ENCODE measurements around the gene TUBD1.
"Not testable (repeated sequence)": the region's sequence is repeated elsewhere in the genome, so short reads cannot be mapped to it uniquely, and the experiment has no call there.

TUBD1 gene

DNA sequence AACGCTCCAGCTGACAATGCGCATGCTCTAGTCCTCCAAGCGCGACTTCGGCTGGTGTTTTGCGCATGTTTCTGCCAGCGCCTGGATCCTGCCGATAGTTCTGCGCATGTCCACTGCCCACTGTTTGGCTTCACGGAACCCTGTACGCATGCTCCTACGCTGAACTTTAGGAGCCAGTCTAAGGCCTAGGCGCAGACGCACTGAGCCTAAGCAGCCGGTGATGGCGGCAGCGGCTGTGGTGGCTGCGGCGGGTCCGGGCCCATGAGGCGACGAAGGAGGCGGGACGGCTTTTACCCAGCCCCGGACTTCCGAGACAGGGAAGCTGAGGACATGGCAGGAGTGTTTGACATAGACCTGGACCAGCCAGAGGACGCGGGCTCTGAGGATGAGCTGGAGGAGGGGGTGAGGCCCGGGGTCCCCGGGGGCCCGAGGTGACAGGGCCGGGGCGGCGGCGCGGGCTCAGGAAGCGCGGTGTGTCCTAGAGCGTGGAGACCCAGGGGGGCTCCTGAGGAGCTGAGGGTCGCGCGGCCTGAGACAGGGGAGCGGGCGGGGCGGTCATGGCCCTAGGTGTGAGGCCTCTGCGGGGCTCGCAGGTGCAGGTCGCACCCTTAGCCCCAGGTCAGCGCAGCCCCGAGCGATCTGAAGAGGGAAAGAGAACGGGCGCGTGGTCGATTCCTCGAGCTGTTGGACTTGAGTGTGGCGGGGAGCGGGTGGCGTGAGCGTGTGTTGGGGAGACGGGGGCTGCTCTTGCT, at the start of gene TUBD1, which contains the start of gene RPS6KB1:
TSS of gene TUBD1 (minus strand) at position 20 of the 752 bp plus-strand sequence. CDS start 1,941 bp downstream, outside the sequence.
TSS of gene RPS6KB1 (plus strand) at position 198 of the 752 bp plus-strand sequence. CDS start at position 262, 64 bp downstream.
- DNase-seq, result peak; percentile 98

DNA sequence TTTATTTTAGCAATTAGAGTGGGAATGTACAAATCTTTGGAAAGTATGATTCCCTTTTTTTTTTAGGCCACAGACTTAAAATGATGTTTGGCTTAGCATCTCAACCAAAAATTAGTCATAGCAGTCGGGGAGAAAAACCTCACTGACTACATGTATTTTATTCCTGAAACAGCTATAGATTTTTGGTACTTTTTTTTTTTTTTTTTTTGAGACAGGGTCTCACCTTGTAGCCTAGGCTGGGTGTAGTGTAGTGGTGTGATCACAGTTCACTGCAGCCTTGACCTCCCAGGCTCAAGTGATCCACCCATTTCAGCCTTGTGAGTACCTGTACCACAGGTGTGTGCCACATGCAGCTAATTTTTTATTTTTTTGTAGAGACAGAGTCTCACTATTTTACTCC, 48.4 kb upstream of the TUBD1 start:
- DNase-seq, result no peak

DNA sequence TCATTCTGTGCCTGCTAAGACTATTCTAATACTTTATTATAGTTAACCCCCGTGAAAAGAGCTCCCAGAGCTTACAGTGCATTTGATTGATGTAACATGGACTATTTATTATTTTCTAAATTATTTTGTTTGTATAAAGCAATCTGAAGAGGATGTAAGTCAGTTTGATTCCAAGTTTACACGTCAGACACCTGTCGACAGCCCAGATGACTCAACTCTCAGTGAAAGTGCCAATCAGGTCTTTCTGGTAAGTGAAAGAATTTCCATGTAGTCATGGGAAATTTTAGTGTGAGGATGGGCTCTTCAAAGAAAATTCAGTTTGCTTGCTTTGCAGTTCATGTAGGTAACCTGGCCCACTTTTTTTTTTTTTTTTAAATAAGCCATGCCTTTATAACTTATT, 48.0 kb upstream of the TUBD1 start:
- DNase-seq, result not testable (repeated sequence)

- DNase-seq, result not testable (repeated sequence)
Observed at GRCh38 chr17:59933317-59933716, 40.6 kb upstream of the TUBD1 start.

DNA sequence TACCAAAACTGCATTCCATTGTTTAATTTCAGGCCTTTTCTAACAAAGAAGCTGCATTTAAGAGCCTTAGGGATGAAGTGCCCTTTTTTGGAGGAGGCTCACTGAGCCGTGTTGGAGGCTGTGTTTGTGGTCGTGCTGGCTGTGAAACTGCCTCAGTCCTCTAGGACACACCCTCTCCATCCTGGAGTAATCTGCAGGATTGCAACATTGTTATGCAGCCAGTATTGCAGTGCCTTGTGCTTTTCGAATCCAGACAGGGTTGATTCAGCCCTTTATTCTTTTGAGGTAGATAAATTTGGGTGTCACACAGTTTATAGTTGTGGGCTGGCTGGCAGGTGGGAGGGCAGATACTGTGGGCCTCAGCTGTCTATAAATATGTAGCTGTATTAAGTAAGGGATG, 38.0 kb upstream of the TUBD1 start:
- not testable (repeated sequence) for DNase-seq

DNA sequence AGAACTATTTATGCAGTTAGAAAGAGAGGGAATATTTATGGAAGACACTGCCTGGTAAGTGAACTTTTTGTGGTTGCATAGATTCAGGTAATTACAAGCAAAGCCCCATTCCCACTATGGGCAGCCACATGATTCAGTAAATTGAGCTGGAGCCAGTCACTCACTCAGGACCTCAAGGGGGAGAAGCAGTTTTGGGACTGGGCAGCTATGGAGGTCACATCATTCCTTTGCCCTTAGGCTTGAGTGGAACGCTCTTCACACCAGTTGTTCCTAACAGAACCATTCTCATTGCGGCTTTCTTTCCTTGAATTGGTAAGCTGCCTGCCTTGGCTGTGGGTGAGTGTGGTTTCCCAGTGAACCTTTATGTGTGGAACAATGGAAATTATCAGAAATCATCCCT, 37.4 kb upstream of the TUBD1 start:
- DNase-seq, result not testable (repeated sequence)

DNA sequence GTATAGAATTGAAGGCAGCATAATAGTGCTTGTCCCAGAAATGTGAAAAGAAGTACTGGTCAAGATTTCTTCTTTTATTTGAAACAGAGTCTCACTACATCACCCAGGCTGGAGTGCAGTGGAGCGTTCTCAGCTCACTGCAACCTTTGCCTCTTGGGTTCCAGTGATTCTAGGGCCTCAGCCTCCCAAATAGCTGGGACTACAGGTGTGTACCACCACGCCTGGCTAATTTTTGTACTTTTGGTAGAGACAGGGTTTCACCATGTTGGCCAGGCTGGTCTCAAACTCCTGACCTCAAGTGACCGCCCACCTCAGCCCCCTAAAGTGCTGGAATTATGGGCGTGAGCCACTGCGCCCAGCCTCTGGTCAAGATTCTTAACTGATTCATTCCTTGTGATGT, 27.9 kb upstream of the TUBD1 start:
- DNase-seq, result not testable (repeated sequence)

DNA sequence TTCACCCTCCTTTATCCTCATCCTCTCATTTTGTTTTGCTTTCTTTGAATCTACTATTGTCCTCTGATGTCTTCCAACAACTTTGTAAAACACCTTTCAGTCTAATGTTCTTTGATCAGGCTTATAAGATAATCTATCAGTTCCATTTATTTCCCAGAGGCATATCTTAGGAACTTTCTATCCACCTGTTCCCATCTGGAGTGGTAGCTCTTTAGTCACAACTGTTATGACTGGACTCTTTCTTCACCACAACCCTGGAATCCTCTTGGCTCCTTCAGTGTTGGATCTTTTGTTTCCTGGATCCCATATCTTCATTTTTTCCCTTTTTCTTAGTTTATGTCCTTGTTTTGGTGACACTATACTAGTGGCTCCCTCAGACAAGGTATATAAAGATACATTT, 23.7 kb upstream of the TUBD1 start:
- no peak for DNase-seq

DNA sequence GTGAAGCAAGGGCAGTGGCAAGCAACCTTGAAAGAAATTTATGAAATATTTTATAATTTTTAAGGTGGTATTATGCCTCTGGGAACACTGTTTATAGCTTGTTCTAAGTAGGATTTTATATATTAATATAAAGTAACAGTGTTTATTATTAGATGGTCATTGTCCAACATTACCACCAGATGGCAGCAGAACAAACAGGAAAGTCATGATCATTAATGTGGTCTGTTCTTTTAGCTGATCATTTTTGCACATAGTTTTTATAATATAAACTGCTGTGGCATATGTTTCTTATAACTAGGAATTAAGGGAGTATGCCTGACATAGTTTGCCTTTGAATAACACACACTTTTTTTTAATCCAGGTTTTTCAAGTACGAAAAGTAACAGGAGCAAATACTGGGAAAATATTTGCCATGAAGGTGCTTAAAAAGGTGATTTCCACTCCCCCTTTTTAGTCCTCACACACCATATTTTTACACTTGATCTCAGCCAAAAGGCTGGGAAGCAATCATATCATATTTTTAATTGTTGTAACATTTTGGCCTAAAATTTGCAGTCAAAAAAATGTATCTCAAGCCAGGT, 21.6 kb upstream of the TUBD1 start:
- peak; percentile 46 for DNase-seq

DNA sequence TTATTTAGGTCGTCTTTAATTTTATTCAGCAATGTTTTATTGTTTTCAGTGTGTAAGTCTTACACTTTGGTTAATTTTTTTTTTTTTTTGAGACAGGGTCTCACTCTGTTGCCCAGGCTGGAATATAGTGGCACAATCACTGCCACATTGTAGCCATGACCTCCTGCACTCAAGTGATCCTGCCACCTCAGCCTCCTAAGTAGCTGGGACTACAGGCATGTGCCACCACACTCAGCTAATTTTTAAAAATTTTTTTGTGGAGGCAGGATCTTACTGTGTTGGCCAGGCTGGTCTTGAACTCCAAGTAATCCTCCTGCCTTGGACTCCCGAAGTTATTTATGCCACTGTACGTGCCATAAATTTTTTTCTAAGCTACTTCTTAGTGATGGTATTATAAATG, 14.7 kb upstream of the TUBD1 start:
- no peak for DNase-seq

GRCh38 chr17:59903455-59903854, 10.7 kb upstream of the TUBD1 start:
- DNase-seq, result no peak

GRCh38 chr17:59901604-59902003, 8.9 kb upstream of the TUBD1 start:
- no peak for DNase-seq

- no peak for DNase-seq
Observed at GRCh38 chr17:59899099-59899498, 6.4 kb upstream of the TUBD1 start.

- DNase-seq, result no peak
Observed at GRCh38 chr17:59897090-59897489, 4.3 kb upstream of the TUBD1 start.

DNA sequence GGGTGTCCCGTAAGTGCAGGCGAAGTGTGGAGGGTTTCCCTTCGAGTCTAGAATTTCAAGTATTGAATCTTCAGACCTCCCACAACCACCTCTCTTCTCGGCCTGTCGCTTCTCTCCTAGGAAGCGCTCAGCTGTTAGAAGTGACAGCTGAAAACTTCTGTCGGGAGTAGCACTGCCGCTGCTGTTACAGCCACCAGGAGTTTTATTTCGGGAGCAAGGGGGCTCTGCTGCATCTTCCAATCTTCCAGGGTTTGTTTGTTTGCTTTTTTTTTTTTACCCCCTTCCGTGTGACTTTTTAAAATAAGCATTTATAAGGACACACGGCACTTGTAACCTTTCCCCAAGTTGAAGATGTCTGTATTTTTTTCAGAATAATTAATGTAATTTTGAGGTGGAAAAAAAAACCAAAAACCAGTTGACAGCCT, 945 bp upstream of the TUBD1 start:
- DNase-seq, result peak; percentile 24

- DNase-seq, result no peak
Observed at GRCh38 chr17:59892251-59892923, 356 bp downstream of the TUBD1 start.

DNA sequence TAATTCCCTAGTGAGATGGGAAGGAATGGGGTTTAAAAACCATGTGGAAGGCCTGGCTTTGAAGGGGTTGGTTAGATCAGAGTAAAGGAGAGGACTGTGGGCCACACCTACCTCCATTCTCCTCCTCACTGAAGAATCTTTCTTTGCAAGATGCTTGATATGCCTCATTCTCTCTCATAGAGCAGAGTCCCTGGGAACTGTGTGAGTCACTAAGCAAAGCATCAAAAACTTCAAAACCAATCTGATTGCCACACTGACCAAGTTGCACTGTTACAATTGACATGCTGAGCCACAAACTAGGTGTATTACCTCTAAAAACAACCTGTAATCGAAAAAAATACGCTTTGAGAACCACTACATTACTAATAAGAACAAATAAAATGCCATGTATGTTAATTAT, 2.0 kb downstream of the TUBD1 start:
- no peak for DNase-seq

DNA sequence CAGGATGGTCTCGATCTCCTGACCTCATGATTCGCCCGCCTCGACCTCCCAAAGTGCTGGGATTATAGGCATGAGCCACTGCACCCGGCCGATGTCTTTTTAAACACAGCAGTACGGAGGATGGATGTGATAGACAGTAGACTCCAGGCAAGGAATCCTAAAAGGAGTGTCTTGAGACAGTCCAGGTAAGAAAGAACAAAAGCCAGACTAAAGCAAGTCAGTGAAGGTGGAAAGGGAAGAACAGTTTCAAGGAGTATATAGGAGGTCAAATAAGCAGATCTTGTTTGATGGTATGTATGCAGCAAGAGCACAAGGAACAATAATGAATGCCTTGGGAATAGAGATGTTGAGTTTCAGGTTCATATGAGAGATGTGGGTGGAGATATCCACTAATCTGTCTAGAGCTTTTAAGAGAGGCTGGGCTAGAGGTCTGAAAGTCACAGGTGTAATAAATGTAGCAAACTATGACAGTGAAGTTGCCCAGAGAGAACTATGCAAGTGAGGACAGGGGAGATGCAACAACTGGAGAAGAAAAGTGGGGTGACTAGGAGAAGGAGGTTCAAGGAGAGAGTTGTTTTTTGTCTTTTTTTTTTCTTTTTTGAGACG, 4.5 kb downstream of the TUBD1 start:
- DNase-seq, result no peak

DNA sequence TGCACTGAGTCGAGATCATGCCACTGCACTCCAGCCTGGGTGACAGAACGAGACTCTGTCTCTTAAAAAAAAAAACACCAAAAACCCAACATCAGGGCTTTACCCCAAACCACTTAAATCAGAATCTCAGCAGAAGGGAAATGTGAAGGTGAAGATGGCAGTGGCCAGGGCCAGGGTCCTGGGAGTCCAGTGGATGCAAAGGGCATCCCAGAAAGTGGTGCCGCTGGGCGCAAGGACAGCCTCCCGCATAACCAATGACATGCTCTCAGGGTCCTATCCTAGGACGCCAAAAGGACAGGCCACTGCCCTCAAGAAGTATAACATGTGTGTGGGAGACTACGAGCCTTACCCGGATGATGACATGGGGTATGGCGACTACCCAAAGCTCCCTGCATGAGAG, 7.9 kb downstream of the TUBD1 start:
- DNase-seq, result no peak

GRCh38 chr17:59878624-59879023, 14.1 kb downstream of the TUBD1 start:
- no peak for DNase-seq

GRCh38 chr17:59877965-59878364, 14.8 kb downstream of the TUBD1 start:
- DNase-seq, result no peak

GRCh38 chr17:59876107-59876506, 16.6 kb downstream of the TUBD1 start:
- DNase-seq, result no peak

DNA sequence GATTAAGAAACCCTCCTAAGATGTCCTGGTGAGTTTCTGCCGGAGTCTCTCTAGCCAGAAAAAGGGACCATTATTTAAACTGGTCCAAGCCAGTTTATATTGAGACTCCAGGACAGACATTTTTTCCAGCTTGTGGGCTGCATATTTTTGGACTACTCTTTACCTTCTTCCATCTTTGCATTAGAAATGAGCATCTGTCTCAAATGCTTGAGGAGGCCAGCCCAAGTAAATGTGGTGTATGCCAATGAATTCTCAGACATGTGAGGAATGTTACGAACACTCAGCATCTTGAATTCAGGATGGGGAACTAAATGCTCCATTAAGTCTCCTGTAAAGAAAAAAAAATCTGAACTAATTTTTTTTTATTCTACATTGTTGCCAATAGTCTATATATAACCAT, 18.4 kb downstream of the TUBD1 start:
- no peak for DNase-seq

GRCh38 chr17:59873414-59873813, 19.3 kb downstream of the TUBD1 start:
- not testable (repeated sequence) for DNase-seq

Measured in NCI-H1105 treated with DMSO at 0.1 percent for 48 hours (cell line).